Kidney (tissue), 14 donors: ENCODE data around the gene ARL15. TPM values are rescaled to one million over a fixed set of nuclear protein-coding genes. Genes with fewer than 3 reads are reported as not detected.

Source experiments
- DNase-seq, 5 donors: peaks; one replicate each; pipeline ENCODE4 v3.0.0-alpha.2; 2013 to 2020
- FAIRE-seq: peaks from 2 replicates; lab custom pipeline; 2012; peaks lifted over from hg19 to GRCh38; lab: Jason Lieb, UNC
- H3K27ac ChIP-seq, 2 donors: one replicate each; pipeline ENCODE4 v1.7.0; 2013; ENCODE audit warnings: low read depth in 2 of 2, low read length in 2 of 2, inconsistent platforms in 1 of 2
- H3K27me3 ChIP-seq: one replicate; pipeline ENCODE4 v1.7.1; 2013; ENCODE audit warnings: low read length, inconsistent platforms; ENCODE audit not compliant: control insufficient read depth, insufficient read depth
- H3K36me3 ChIP-seq, 3 donors: one replicate each; pipeline versions ENCODE4 v1.7.0 to v1.7.1; 2013; ENCODE audit warnings: low read length in 3 of 3, control low read depth in 1 of 3, inconsistent platforms in 1 of 3; ENCODE audit not compliant: insufficient read depth in 3 of 3, control insufficient read depth in 2 of 3
- H3K4me1 ChIP-seq, 3 donors: one replicate each; pipeline versions ENCODE4 v1.7.0 to v1.7.1; 2013; ENCODE audit warnings: low read length in 3 of 3, inconsistent platforms in 1 of 3, low read depth in 1 of 3; ENCODE audit not compliant: control insufficient read depth in 2 of 3, insufficient read depth in 2 of 3
- H3K4me3 ChIP-seq, 3 donors: one replicate each; pipeline versions ENCODE4 v1.7.0 to v1.8.1; 2013; ENCODE audit warnings: low read length in 3 of 3, control low read depth in 1 of 3, inconsistent platforms in 1 of 3
- H3K9ac ChIP-seq, 3 donors: one replicate each; pipeline versions ENCODE4 v1.7.0 to v1.7.1; 2013; ENCODE audit warnings: low read length in 3 of 3, control low read depth in 1 of 3, inconsistent platforms in 1 of 3
- H3K9me3 ChIP-seq, 3 donors: one replicate each; pipeline versions ENCODE4 v1.7.0 to v1.7.1; 2013; ENCODE audit warnings: low read length in 3 of 3, control low read depth in 1 of 3, inconsistent platforms in 1 of 3; ENCODE audit not compliant: control insufficient read depth in 2 of 3, insufficient read depth in 1 of 3
- CTCF ChIP-seq: IDR thresholded peaks from 3 replicates; pipeline ENCODE4 v1.5.1; 2012; ENCODE audit warnings: mild to moderate bottlenecking, moderate library complexity, borderline replicate concordance; ENCODE audit not compliant: insufficient read depth; ENCODE audit errors: extremely low read depth
- intact Hi-C: fragments of 100-400 bp; cut with DNase I; formaldehyde crosslinking; loops from one replicate; pipeline ENCODE4 v1.11.1; 2022
- polyA plus RNA-seq: library from polyadenylated mRNA; stranded (reverse); fragments of 350-450 nt; fragmentation: Illumina TruSeq; extraction: RNeasy Lipid Tissue Mini Kit (QIAGEN cat#74804); gene quantifications from one replicate; pipeline ENCODE4 v1.2.3, GENCODE V29; 2014; ENCODE audit warnings: low read depth, low replicate concordance; ENCODE audit not compliant: insufficient read depth
- total RNA-seq: library from RNA; stranded (reverse); fragmentation: NEBNext Ultra II Directional; extraction: Animal tissue kit (Norgen Biotek cat#: 25700); gene quantifications from one replicate; pipeline ENCODE4 v1.2.1, GENCODE V29; 2021
- donor health status: control.
- donor health status: control.
- donor health status: control.
- donor health status: control.
- donor health status: control.
- donor health status: DM: yes; HTN: yes; CAD: no.
- donor health status: Normal renal cell carcinoma (clear cell type).

ARL15 gene
- total and polyA plus RNA-seq, 2 donors from 2014 or later = 21.1 to 36.6 TPM

GRCh38 chr5:54295651-54296276, 14.6 kb downstream of the ARL15 start:
- H3K27ac ChIP-seq = peak overlapping the region in 1 of 2 donors; percentile 60
- DNase-seq (peak in 1 of 5 donors; percentile 31), FAIRE-seq (no peak)
- H3K36me3 ChIP-seq = no peaks in the 10 kb centered on the region
- H3K4me3 ChIP-seq = peak overlapping the region in 1 of 3 donors; percentile 5
- H3K9ac ChIP-seq = no peak overlapping the region
- no peaks in the 10 kb centered on the region for H3K27me3 ChIP-seq
- H3K4me1 ChIP-seq = peaks cover 0 to 23% (median 22%) of the 10 kb centered on the region in 3 donors
- TF ChIP-seq CTCF = no peak
- H3K9me3 ChIP-seq = no peaks in the 10 kb centered on the region
- intact Hi-C loops = no loop called here

GRCh38 chr5:54294097-54294667, 16.2 kb downstream of the ARL15 start:
- peaks cover 0 to 22% (median 19%) of the 10 kb centered on the region in 3 donors for H3K4me1 ChIP-seq
- no peaks in the 10 kb centered on the region for H3K9me3 ChIP-seq
- TF ChIP-seq CTCF = no peak
- no peak overlapping the region for H3K4me3 ChIP-seq
- intact Hi-C loops = no loop called here
- DNase-seq (no peak), FAIRE-seq (no peak)
- H3K36me3 ChIP-seq = no peaks in the 10 kb centered on the region
- H3K9ac ChIP-seq = no peak overlapping the region
- no peaks in the 10 kb centered on the region for H3K27me3 ChIP-seq
- H3K27ac ChIP-seq = no peak overlapping the region

GRCh38 chr5:54292866-54293265, 17.5 kb downstream of the ARL15 start:
- H3K9me3 ChIP-seq = no peaks in the 10 kb centered on the region
- H3K4me3 ChIP-seq = no peak overlapping the region
- TF ChIP-seq CTCF = no peak
- peaks cover 0 to 22% (median 16%) of the 10 kb centered on the region in 3 donors for H3K4me1 ChIP-seq
- no peak for DNase-seq
- H3K9ac ChIP-seq = no peak overlapping the region
- H3K36me3 ChIP-seq = no peaks in the 10 kb centered on the region
- intact Hi-C loops = no loop called here
- H3K27me3 ChIP-seq = no peaks in the 10 kb centered on the region
- FAIRE-seq = no peak
- no peak overlapping the region for H3K27ac ChIP-seq
